Peyer's patch (tissue), 4 donors: ENCODE data around the gene NR4A1. TPM values are rescaled to one million over a fixed set of nuclear protein-coding genes. Genes with fewer than 3 reads are reported as not detected.

Experiments used
- DNase-seq, 3 donors: peaks; one replicate each; pipeline ENCODE4 v3.0.0-alpha.2; 2017 to 2019
- H3K27ac ChIP-seq, 4 donors: fragments of 200-600 bp; sonication (generic); one replicate each; pipeline ENCODE4 v1.5.1; 2016 to 2019
- H3K27me3 ChIP-seq, 2 donors: fragments of 200-600 bp; sonication (generic); one replicate each; pipeline ENCODE4 v1.5.1; 2019
- H3K36me3 ChIP-seq, 3 donors: fragments of 200-600 bp; sonication (generic); one replicate each; pipeline ENCODE4 v1.5.1; 2016 to 2019
- H3K4me1 ChIP-seq, 4 donors: fragments of 200-600 bp; sonication (generic); one replicate each; pipeline ENCODE4 v1.5.1; 2016 to 2019
- H3K4me3 ChIP-seq, 4 donors: fragments of 200-600 bp; sonication (generic); 1 replicate in 3 of 4; 2 replicates in 1 of 4; pipeline ENCODE4 v1.5.1; 2016 to 2019; ENCODE audit warnings: mild to moderate bottlenecking in 1 of 4
- H3K9me3 ChIP-seq, 4 donors: fragments of 200-600 bp; sonication (generic); one replicate each; pipeline ENCODE4 v1.5.1; 2016 to 2019; ENCODE audit warnings: mild to moderate bottlenecking in 1 of 4
- CTCF ChIP-seq, 6 experiments: fragments of 450-650 bp in 4 of 6; fragments of 200-600 bp in 2 of 6; sonication (generic) in 1 of 6; IDR thresholded peaks; one replicate each; pipeline ENCODE4 v1.5.1; 2017 to 2019; ENCODE audit warnings: antibody characterized with exemption in 6 of 6, mild to moderate bottlenecking in 3 of 6, moderate library complexity in 1 of 6
- POLR2A ChIP-seq, 2 donors: fragments of 450-650 bp; IDR thresholded peaks; one replicate each; pipeline ENCODE4 v1.5.1; 2017; ENCODE audit warnings: antibody characterized with exemption in 2 of 2, mild to moderate bottlenecking in 2 of 2, moderate library complexity in 2 of 2
- total RNA-seq, 4 donors: library from RNA; depleted of rRNA; stranded (reverse); fragments of >200 nt; gene quantifications; one replicate each; pipeline ENCODE4 v1.1.0, GENCODE V29; 2016

The NR4A1 gene
- total RNA-seq, 4 donors from 2014 or later, result 3.9 to 265 (median 42.2) TPM

GRCh38 chr12:52054833-52055730 lies 3.8 kb downstream of the NR4A1 start:
- no peak for TF ChIP-seq POLR2A (IDR thresholded peaks at IDR 0.05)
- no peak for TF ChIP-seq CTCF (IDR thresholded peaks at IDR 0.05)
- H3K27ac ChIP-seq, result no peak overlapping the region
- peaks cover 0 to 47% (median 0%) of the 10 kb centered on the region in 3 donors for H3K36me3 ChIP-seq
- H3K27me3 ChIP-seq, result no peaks in the 10 kb centered on the region
- DNase-seq, result no peak
- no peak overlapping the region for H3K4me3 ChIP-seq
- peaks cover 0 to 28% (median 10%) of the 10 kb centered on the region in 4 donors for H3K4me1 ChIP-seq
- H3K9me3 ChIP-seq, result no peaks in the 10 kb centered on the region

- no peak for TF ChIP-seq CTCF (IDR thresholded peaks at IDR 0.05)
- TF ChIP-seq POLR2A (IDR thresholded peaks at IDR 0.05), result no peak
- Histone ChIP-seq H3K36me3 (peaks cover 0 to 47% (median 0%) of the 10 kb centered on the region in 3 donors), H3K27me3 (no peaks in the 10 kb centered on the region), H3K4me1 (peaks cover 0 to 22% (median 3%) of the 10 kb centered on the region in 4 donors), H3K27ac (no peak overlapping the region), H3K4me3 (no peak overlapping the region), H3K9me3 (no peaks in the 10 kb centered on the region)
- no peak for DNase-seq
These were observed 4.8 kb downstream of the NR4A1 start for GRCh38 chr12:52055731-52056711.

GRCh38 chr12:52056801-52057637 lies 5.8 kb downstream of the NR4A1 start:
- no peak for DNase-seq
- Histone ChIP-seq H3K36me3 (peaks cover 0 to 47% (median 0%) of the 10 kb centered on the region in 3 donors), H3K27me3 (no peaks in the 10 kb centered on the region), H3K4me1 (peaks cover 0 to 22% (median under 1%) of the 10 kb centered on the region in 4 donors), H3K27ac (no peak overlapping the region), H3K9me3 (no peaks in the 10 kb centered on the region), H3K4me3 (no peak overlapping the region)
- TF ChIP-seq CTCF (IDR thresholded peaks at IDR 0.05) (no peak), POLR2A (IDR thresholded peaks at IDR 0.05) (no peak)

- H3K4me3 ChIP-seq, result no peak overlapping the region
- H3K4me1 ChIP-seq, result peaks cover 0 to 14% (median 0%) of the 10 kb centered on the region in 4 donors
- TF ChIP-seq CTCF (IDR thresholded peaks at IDR 0.05) (no peak), POLR2A (IDR thresholded peaks at IDR 0.05) (no peak)
- no peak for DNase-seq
- H3K36me3 ChIP-seq, result peaks cover 0 to 47% (median 0%) of the 10 kb centered on the region in 3 donors
- no peak overlapping the region for H3K27ac ChIP-seq
- H3K9me3 ChIP-seq, result no peaks in the 10 kb centered on the region
- H3K27me3 ChIP-seq, result no peaks in the 10 kb centered on the region
These were observed 6.7 kb downstream of the NR4A1 start for GRCh38 chr12:52057638-52058576.
